Heart right ventricle (tissue), 16 donors: ENCODE results near the gene LAIR2. TPM values are rescaled to one million over a fixed set of nuclear protein-coding genes. Genes with fewer than 3 reads are reported as not detected.

Experiments
- ATAC-seq, 8 donors: fragments of 200-7000 bp; cut with Tn5 transposase; one replicate each; pipeline ENCODE4 v1.9.1; 2020; ENCODE audit warnings: mild to moderate bottlenecking in 8 of 8, moderate library complexity in 8 of 8, moderate number of reproducible peaks in 1 of 8
- DNase-seq, 2 donors: peaks; one replicate each; pipeline ENCODE4 v3.0.0-alpha.2; 2020
- H3K27ac ChIP-seq, 10 donors: fragments of 200-600 bp; sonication (generic) in 2 of 10; one replicate each; pipeline versions ENCODE4 v1.5.0 to v1.8.0; 2020 to 2022; ENCODE audit warnings: mild to moderate bottlenecking in 3 of 10
- H3K27me3 ChIP-seq, 7 donors: fragments of 200-600 bp; one replicate each; pipeline ENCODE4 v1.8.0; 2021 to 2022; ENCODE audit warnings: mild to moderate bottlenecking in 2 of 7
- H3K36me3 ChIP-seq, 9 donors: fragments of 200-600 bp; sonication (generic) in 1 of 9; one replicate each; pipeline versions ENCODE4 v1.5.0 to v1.8.0; 2020 to 2022; ENCODE audit warnings: mild to moderate bottlenecking in 2 of 9
- H3K4me1 ChIP-seq, 9 donors: fragments of 200-600 bp; sonication (generic) in 1 of 9; one replicate each; pipeline versions ENCODE4 v1.5.0 to v1.8.0; 2020 to 2022; ENCODE audit warnings: mild to moderate bottlenecking in 4 of 9
- H3K4me3 ChIP-seq, 10 donors: fragments of 200-600 bp; sonication (generic) in 2 of 10; one replicate each; pipeline versions ENCODE4 v1.5.0 to v1.8.0; 2020 to 2022; ENCODE audit warnings: mild to moderate bottlenecking in 7 of 10, moderate library complexity in 2 of 10
- H3K9me3 ChIP-seq, 11 donors: fragments of 200-600 bp in 10 of 11; sonication (generic) in 2 of 11; one replicate each; pipeline versions ENCODE4 v1.5.0 to v1.8.0; 2013 to 2022; ENCODE audit warnings: mild to moderate bottlenecking in 2 of 11, control low read depth in 1 of 11, moderate library complexity in 1 of 11
- CTCF ChIP-seq, 9 donors: fragments of 200-600 bp; sonication (generic) in 2 of 9; IDR thresholded peaks; one replicate each; pipeline versions ENCODE4 v1.5.0 to v1.8.0; 2021 to 2022; ENCODE audit warnings: antibody characterized with exemption in 9 of 9, mild to moderate bottlenecking in 5 of 9, moderate library complexity in 1 of 9
- WGBS, 2 donors: extraction: QIAGEN DNeasy Blood & Tissue Kit; methylation state at CpG; one replicate each; pipeline ENCODE4 v1.1.7; 2013; ENCODE audit warnings: inconsistent platforms in 1 of 2; 5-methylcytosine and 5-hydroxymethylcytosine counted together
- intact Hi-C, 10 donors: fragments of 100-400 bp; cut with DNase I; formaldehyde crosslinking; loops; one replicate each; pipeline versions ENCODE4 v1.11.1 to v1.14.2; 2022
- polyA plus RNA-seq, 2 donors: library from polyadenylated mRNA; stranded (reverse); fragments of 200-250 nt; gene quantifications; one replicate each; pipeline ENCODE4 v1.2.3, GENCODE V29; 2013
- total RNA-seq, 10 donors: library from RNA; stranded (reverse); fragmentation: NEBNext Ultra II Directional in 3 of 10; extraction: Animal tissue kit (Norgen Biotek cat#: 25700) in 3 of 10; gene quantifications; one replicate each; pipeline versions ENCODE4 v1.2.1 to v1.2.4, GENCODE V29; 2021 to 2023
- donor health status: Arrhythmogenic right ventricular cardiomyopathy.
- donor health status: ischemic (EF 13 %, LVEDD 7.1; RV severe dilation, severe dysfunction).
- donor health status: healthy with polysubstance abuse.
- donor health status: DM: no; HTN: yes; CAD: no.
- donor health status: DM: no; HTN: no; CAD: no.
- donor health status: ischemic (EF 25% LVEDD 6.9; RV normal size, moderate dysfunction).
- donor health status: ischemic (EF 25% LVEDD 5.7; RV mildly dilated, moderate dysfunction).
- donor health status: healthy.
- donor health status: DM: yes; HTN: yes; CAD: no.
- donor health status: Ischemic cardiomyopathy.
- donor health status: ischemic (EF 35%, LVEDD 5.7; RV mildly dilated, moderate dysfunction).
- donor health status: nonischemic (EF 11% LVEDD 7.7; RV severe dilation, severe dysfunction).
- donor health status: DM: yes; HTN: yes; CAD: no.
- donor health status: PGD.
- donor health status: ischemic (EF 29% LVEDD 5.4; RV normal size, mild dysfunction).
- donor health status: nonischemic (EF 23%, LVEDD 6.1; RV moderate dilation, normal function).

Gene LAIR2
- total and polyA plus RNA-seq, 12 donors: 0.76 to 2.5 TPM; not detected in 10

GRCh38 chr19:54549224-54549623, 46.6 kb downstream of the LAIR2 start:
- no peak for TF ChIP-seq CTCF (IDR thresholded peaks at IDR 0.05)
- no peak for DNase-seq
- no peaks in the 10 kb centered on the region for H3K9me3 ChIP-seq
- no peak for ATAC-seq
- intact Hi-C loops: no loop called here
- H3K4me1 ChIP-seq: peaks cover 0 to 9% (median 0%) of the 10 kb centered on the region in 9 donors
- H3K27ac ChIP-seq: no peak overlapping the region
- H3K36me3 ChIP-seq: no peaks in the 10 kb centered on the region
- H3K4me3 ChIP-seq: no peak overlapping the region
- H3K27me3 ChIP-seq: peaks cover 0 to 10% (median 0%) of the 10 kb centered on the region in 7 donors
- 76 to 80% methylated on average over 14 of the region's 14 CpGs for WGBS, 2 donors

GRCh38 chr19:54551293-54551692, 48.7 kb downstream of the LAIR2 start:
- no peak for ATAC-seq
- DNase-seq: no peak
- Histone ChIP-seq H3K27me3 (peaks cover 0 to 27% (median 8%) of the 10 kb centered on the region in 7 donors), H3K36me3 (no peaks in the 10 kb centered on the region), H3K27ac (no peak overlapping the region), H3K9me3 (no peaks in the 10 kb centered on the region), H3K4me3 (no peak overlapping the region), H3K4me1 (peaks cover 0 to 9% (median 0%) of the 10 kb centered on the region in 9 donors)
- TF ChIP-seq CTCF (IDR thresholded peaks at IDR 0.05): no peak
- 84 to 85% methylated on average over 6 of the region's 6 CpGs for WGBS, 2 donors
- intact Hi-C loops: no loop called here

GRCh38 chr19:54551950-54552912, 49.6 kb downstream of the LAIR2 start:
- Histone ChIP-seq H3K9me3 (no peaks in the 10 kb centered on the region), H3K4me1 (peaks cover 0 to 9% (median 0%) of the 10 kb centered on the region in 9 donors), H3K27ac (no peak overlapping the region), H3K36me3 (no peaks in the 10 kb centered on the region), H3K27me3 (peaks cover 0 to 28% (median 8%) of the 10 kb centered on the region in 7 donors), H3K4me3 (no peak overlapping the region)
- 73 to 75% methylated on average over 22 of the region's 22 CpGs for WGBS, 2 donors
- intact Hi-C loops: no loop called here
- DNase-seq: peak; percentile 12 to 34
- ATAC-seq: peak in 3 of 8 donors; percentile 30 to 44 (median 44)
- TF ChIP-seq CTCF (IDR thresholded peaks at IDR 0.05): no peak

GRCh38 chr19:54552913-54553310, 50.3 kb downstream of the LAIR2 start:
- DNase-seq: no peak
- 82 to 86% methylated on average over 15 of the region's 15 CpGs for WGBS, 2 donors
- H3K4me3 ChIP-seq: no peak overlapping the region
- peaks cover 0 to 9% (median 0%) of the 10 kb centered on the region in 9 donors for H3K4me1 ChIP-seq
- intact Hi-C loops: no loop called here
- H3K27ac ChIP-seq: no peak overlapping the region
- no peaks in the 10 kb centered on the region for H3K9me3 ChIP-seq
- no peak for TF ChIP-seq CTCF (IDR thresholded peaks at IDR 0.05)
- no peak for ATAC-seq
- no peaks in the 10 kb centered on the region for H3K36me3 ChIP-seq
- peaks cover 0 to 33% (median 8%) of the 10 kb centered on the region in 7 donors for H3K27me3 ChIP-seq
